A549 (cell line): ENCODE results near the gene RAB10. TPM values are rescaled to one million over a fixed set of nuclear protein-coding genes. Genes with fewer than 3 reads are reported as not detected.

Source experiments
- ATAC-seq, 2 experiments: fragments of 200-7000 bp in 1 of 2; fragments of >200 bp in 1 of 2; cut with Nextera tagmentation in 1 of 2; cut with Tn5 transposase in 1 of 2; 3 replicates each; pipeline versions ENCODE4 v1.8.0 to v1.9.1; 2018 to 2020; ENCODE audit warnings: mild to moderate bottlenecking in 1 of 2, moderate library complexity in 1 of 2
- CTCF ChIA-PET: fragments of 300-600 bp; sonication (Branson Sonifier 250); formaldehyde crosslinking; extraction: SDS; loops from one replicate; lab custom pipeline; 2021; ENCODE audit warnings: antibody characterized with exemption, inconsistent platforms; lab: Yijun Ruan, JAX
- POLR2A ChIA-PET: fragments of 350-600 bp; formaldehyde crosslinking; extraction: SDS; loops from one replicate; lab custom pipeline; 2021; ENCODE audit warnings: antibody characterized with exemption, inconsistent platforms; lab: Yijun Ruan, JAX
- DNase-seq, 2 experiments: peaks; one replicate each; pipeline versions ENCODE4 v3.0.0 to v3.0.0-alpha.2; 2011 to 2016; ENCODE audit warnings: low read depth in 1 of 2, low spot score in 1 of 2
- FAIRE-seq: peaks from 2 replicates; lab custom pipeline; 2011; peaks lifted over from hg19 to GRCh38; lab: Jason Lieb, UNC
- H3K27ac ChIP-seq, 2 experiments: fragments of >200 bp; sonication (Bioruptor Twin); formaldehyde crosslinking; 3 replicates each; pipeline ENCODE4 v1.5.1; 2016 to 2017
- H3K4me1 ChIP-seq: fragments of >200 bp; sonication (Bioruptor Twin); formaldehyde crosslinking; 3 replicates; pipeline ENCODE4 v1.6.1; 2016
- H3K4me2 ChIP-seq: fragments of >200 bp; sonication (Bioruptor Twin); formaldehyde crosslinking; 3 replicates; pipeline ENCODE4 v1.6.1; 2016
- H3K4me3 ChIP-seq: fragments of >200 bp; sonication (Bioruptor Twin); formaldehyde crosslinking; 3 replicates; pipeline ENCODE4 v1.5.1; 2016
- H3K9me3 ChIP-seq: fragments of >200 bp; sonication (Bioruptor Twin); formaldehyde crosslinking; 3 replicates; pipeline ENCODE4 v1.6.1; 2016
- BCL3 ChIP-seq: fragments of >200 bp; sonication (Bioruptor Twin); formaldehyde crosslinking; IDR thresholded peaks from 3 replicates; pipeline ENCODE4 v1.6.1; 2016
- CBX2 ChIP-seq: fragments of 200-600 bp; sonication (generic); IDR thresholded peaks from 2 replicates; pipeline ENCODE4 v1.6.1; 2016; ENCODE audit warnings: low read depth, mild to moderate bottlenecking, borderline replicate concordance
- CBX8 ChIP-seq: fragments of 200-600 bp; sonication (generic); IDR thresholded peaks from 2 replicates; pipeline ENCODE4 v1.6.1; 2016
- CHD2 ChIP-seq: fragments of 150-350 bp; IDR thresholded peaks from 2 replicates; pipeline ENCODE4 v1.6.1; 2014; ENCODE audit warnings: low read length; ENCODE audit not compliant: partially characterized antibody
- CTCF ChIP-seq: fragments of >200 bp; sonication (Bioruptor Twin); formaldehyde crosslinking; IDR thresholded peaks from 3 replicates; pipeline ENCODE4 v1.5.1; 2016
- FOSL2 ChIP-seq, 2 experiments: fragments of 450-650 bp in 1 of 2; fragments of >200 bp in 1 of 2; sonication (Bioruptor Twin) in 1 of 2; formaldehyde crosslinking; IDR thresholded peaks; 2 replicates each; pipeline versions ENCODE4 v1.5.0 to v1.6.1; 2016 to 2020; ENCODE audit warnings: mild to moderate bottlenecking in 1 of 2, moderate library complexity in 1 of 2
- GATA3 ChIP-seq: IDR thresholded peaks from 2 replicates; pipeline ENCODE4 v1.6.1; 2012; ENCODE audit warnings: borderline replicate concordance
- HDAC2 ChIP-seq: fragments of 200-600 bp; sonication (generic); IDR thresholded peaks from 2 replicates; pipeline ENCODE4 v1.6.1; 2016
- HOXA7 ChIP-seq: fragments of 250-450 bp; sonication (Bioruptor Pico); IDR thresholded peaks from 2 replicates; pipeline ENCODE4 v1.5.0; 2020; ENCODE audit warnings: mild to moderate bottlenecking, moderate library complexity
- JUN ChIP-seq, 2 experiments: fragments of >200 bp; sonication (Bioruptor Twin); formaldehyde crosslinking; IDR thresholded peaks; 2 replicates in 1 of 2; 3 replicates in 1 of 2; pipeline ENCODE4 v1.6.1; 2016 to 2017
- JUNB ChIP-seq: fragments of >200 bp; sonication (Bioruptor Twin); formaldehyde crosslinking; IDR thresholded peaks from 2 replicates; pipeline ENCODE4 v1.6.1; 2016
- KDM1A ChIP-seq: fragments of 200-600 bp; sonication (generic); IDR thresholded peaks from 2 replicates; pipeline ENCODE4 v1.6.1; 2016; ENCODE audit warnings: low read depth, mild to moderate bottlenecking
- MAX ChIP-seq: IDR thresholded peaks from 2 replicates; pipeline ENCODE4 v1.6.1; 2012
- MYC ChIP-seq: IDR thresholded peaks from 2 replicates; pipeline ENCODE4 v1.6.1; 2012; ENCODE audit warnings: mild to moderate bottlenecking, inconsistent platforms, low read length, improper control_type of control experiment, borderline replicate concordance
- NR3C1 ChIP-seq: fragments of >200 bp; sonication (Bioruptor Twin); formaldehyde crosslinking; IDR thresholded peaks from 3 replicates; pipeline ENCODE4 v1.6.1; 2017
- PHF8 ChIP-seq: fragments of 200-600 bp; sonication (generic); IDR thresholded peaks from 2 replicates; pipeline ENCODE4 v1.6.1; 2016; ENCODE audit warnings: low read depth, mild to moderate bottlenecking, antibody characterized with exemption, moderate library complexity, borderline replicate concordance
- RAD21 ChIP-seq, 2 experiments: fragments of >200 bp in 1 of 2; sonication (Bioruptor Twin) in 1 of 2; formaldehyde crosslinking in 1 of 2; IDR thresholded peaks in 1 of 2; conservative IDR thresholded peaks in 1 of 2; 2 replicates in 1 of 2; 3 replicates in 1 of 2; pipeline ENCODE4 v1.6.1; 2012 to 2018; ENCODE audit warnings: inconsistent platforms in 1 of 2
- RNF2 ChIP-seq: fragments of 200-600 bp; sonication (generic); IDR thresholded peaks from 2 replicates; pipeline ENCODE4 v1.6.1; 2016; ENCODE audit warnings: low read depth, mild to moderate bottlenecking, antibody characterized with exemption, moderate library complexity, borderline replicate concordance
- TP53 ChIP-seq: fragments of 250-450 bp; sonication (Bioruptor Pico); IDR thresholded peaks from 2 replicates; pipeline ENCODE4 v1.5.0; 2021; ENCODE audit warnings: mild to moderate bottlenecking, moderate library complexity
- ZC3H11A ChIP-seq: fragments of 450-650 bp; IDR thresholded peaks from 2 replicates; pipeline ENCODE4 v1.6.1; 2014; ENCODE audit warnings: antibody characterized with exemption, mild to moderate bottlenecking
- WGBS: methylation state at CpG from one replicate; pipeline ENCODE4 v1.1.6; 2017; ENCODE audit errors: missing lambda C conversion rate; 5-methylcytosine and 5-hydroxymethylcytosine counted together
- polyA plus RNA-seq, 4 experiments: library from polyadenylated mRNA; depleted of rRNA in 3 of 4; stranded (reverse); fragments of >200 nt; fragmentation: RNase III in 1 of 4; extraction: RNeasy Plus Mini Kit Qiagen cat#74134 plus additional on column Dnase treatment in 1 of 4; gene quantifications; 2 replicates in 3 of 4; 3 replicates in 1 of 4; pipeline ENCODE4 v1.2.3, GENCODE V29; 2011 to 2017
- TF ChIP-seq, protein P1 (sequence below): fragments of 200-600 bp; sonication (generic); IDR thresholded peaks from 2 replicates; pipeline ENCODE4 v1.6.1; 2016; ENCODE audit warnings: antibody characterized with exemption, mild to moderate bottlenecking, moderate library complexity

RAB10 gene
- polyA plus RNA-seq, 2 of the 4 experiments (the other 2 are of a cell fraction), result 272 to 692 TPM

- 27% methylated on average over 5 of the region's 5 CpGs for WGBS
- no peak for FAIRE-seq
- DNase-seq, result peak in 1 of 2 experiments; percentile 77
- Histone ChIP-seq H3K4me3 (no peak overlapping the region), H3K4me1 (peaks cover 70% of the 10 kb centered on the region), H3K4me2 (peak overlapping the region; percentile 51), H3K9me3 (no peaks in the 10 kb centered on the region), H3K27ac (peak overlapping the region; percentile 93 to 94)
- peak; percentile 18 to 48; a peak in 4 of 6 replicates for ATAC-seq
- no peak for TF ChIP-seq FOSL2 (IDR thresholded peaks at IDR 0.05)
- TF ChIP-seq FOSL2 (CRISPR knock-in tag; IDR thresholded peaks at IDR 0.05), result peak; percentile 40; the same call in 1 of the 2 replicates
- TF ChIP-seq HOXA7 (CRISPR knock-in tag), result no peak
- TF ChIP-seq BCL3, result no peak
- TF ChIP-seq RNF2, result no peak
- TF ChIP-seq RAD21 (conservative IDR thresholded peaks at IDR 0.05 in 1 of 2, IDR thresholded peaks at IDR 0.05 in 1 of 2), result peak in 1 of 2 experiments; percentile 26; a peak in 1 of 5 replicates
- no peak for TF ChIP-seq CHD2
- TF ChIP-seq PHF8, result no peak
- no peak for TF ChIP-seq CTCF
- 0 out of 5 replicates have a peak, but pooled peaks of 1 of the 2 experiments have one; percentile 7 for TF ChIP-seq JUN (IDR thresholded peaks at IDR 0.05)
- no peak for TF ChIP-seq ZC3H11A
- no peak for TF ChIP-seq CBX8
- TF ChIP-seq GATA3, result no peak
- TF ChIP-seq CBX2, result no peak
- TF ChIP-seq TP53 (CRISPR knock-in tag), result no peak
- TF ChIP-seq MYC, result 0 out of 2 replicates have a peak, but pooled peaks have one; percentile 23
- TF ChIP-seq NR3C1, result no peak
- TF ChIP-seq JUNB, result no peak
- TF ChIP-seq KDM1A, result no peak
- TF ChIP-seq, protein P1, sequence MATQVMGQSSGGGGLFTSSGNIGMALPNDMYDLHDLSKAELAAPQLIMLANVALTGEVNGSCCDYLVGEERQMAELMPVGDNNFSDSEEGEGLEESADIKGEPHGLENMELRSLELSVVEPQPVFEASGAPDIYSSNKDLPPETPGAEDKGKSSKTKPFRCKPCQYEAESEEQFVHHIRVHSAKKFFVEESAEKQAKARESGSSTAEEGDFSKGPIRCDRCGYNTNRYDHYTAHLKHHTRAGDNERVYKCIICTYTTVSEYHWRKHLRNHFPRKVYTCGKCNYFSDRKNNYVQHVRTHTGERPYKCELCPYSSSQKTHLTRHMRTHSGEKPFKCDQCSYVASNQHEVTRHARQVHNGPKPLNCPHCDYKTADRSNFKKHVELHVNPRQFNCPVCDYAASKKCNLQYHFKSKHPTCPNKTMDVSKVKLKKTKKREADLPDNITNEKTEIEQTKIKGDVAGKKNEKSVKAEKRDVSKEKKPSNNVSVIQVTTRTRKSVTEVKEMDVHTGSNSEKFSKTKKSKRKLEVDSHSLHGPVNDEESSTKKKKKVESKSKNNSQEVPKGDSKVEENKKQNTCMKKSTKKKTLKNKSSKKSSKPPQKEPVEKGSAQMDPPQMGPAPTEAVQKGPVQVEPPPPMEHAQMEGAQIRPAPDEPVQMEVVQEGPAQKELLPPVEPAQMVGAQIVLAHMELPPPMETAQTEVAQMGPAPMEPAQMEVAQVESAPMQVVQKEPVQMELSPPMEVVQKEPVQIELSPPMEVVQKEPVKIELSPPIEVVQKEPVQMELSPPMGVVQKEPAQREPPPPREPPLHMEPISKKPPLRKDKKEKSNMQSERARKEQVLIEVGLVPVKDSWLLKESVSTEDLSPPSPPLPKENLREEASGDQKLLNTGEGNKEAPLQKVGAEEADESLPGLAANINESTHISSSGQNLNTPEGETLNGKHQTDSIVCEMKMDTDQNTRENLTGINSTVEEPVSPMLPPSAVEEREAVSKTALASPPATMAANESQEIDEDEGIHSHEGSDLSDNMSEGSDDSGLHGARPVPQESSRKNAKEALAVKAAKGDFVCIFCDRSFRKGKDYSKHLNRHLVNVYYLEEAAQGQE, result no peak
- no peak for TF ChIP-seq HDAC2
- peak; percentile 49; the same call in 1 of the 2 replicates for TF ChIP-seq MAX
- ChIA-PET POLR2A (interaction anchor here (0.5 to 1.9 kb wide), 6 partner anchors 8 to 845 kb away, joined by 3 to 10 read pairs (median 6); partner anchors contain the start of gene RAB10), CTCF (interaction anchor here (0.9 to 3.3 kb wide), 10 partner anchors 8 to 184 kb away, joined by 3 to 28 read pairs (median 9); partner anchors contain the start of gene RAB10)
Measured at GRCh38 chr2:26000561-26001082, 33.3 kb upstream of the RAB10 start.
